Thyroid gland (tissue), 4 donors: Measurements from ENCODE around the gene NFYA. TPM values are rescaled to one million over a fixed set of nuclear protein-coding genes. Genes with fewer than 3 reads are reported as not detected.

Experiments used
- DNase-seq, 2 donors: peaks; one replicate each; pipeline ENCODE4 v3.0.0-alpha.2; 2019
- H3K27ac ChIP-seq, 3 donors: fragments of 200-600 bp; sonication (generic); 1 replicate in 2 of 3; 2 replicates in 1 of 3; pipeline ENCODE4 v1.5.1; 2016 to 2019; ENCODE audit warnings: mild to moderate bottlenecking in 1 of 3, moderate library complexity in 1 of 3
- H3K27me3 ChIP-seq: fragments of 200-600 bp; sonication (generic); one replicate; pipeline ENCODE4 v1.5.1; 2019
- H3K36me3 ChIP-seq, 2 donors: fragments of 200-600 bp; sonication (generic); one replicate each; pipeline ENCODE4 v1.5.1; 2016 to 2019
- H3K4me1 ChIP-seq, 2 donors: fragments of 200-600 bp; sonication (generic); one replicate each; pipeline ENCODE4 v1.5.1; 2017 to 2019
- H3K4me3 ChIP-seq, 3 donors: fragments of 200-600 bp; sonication (generic); replicated peaks in 1 of 3; 1 replicate in 2 of 3; 2 replicates in 1 of 3; pipeline ENCODE4 v1.5.1; 2016; ENCODE audit warnings: mild to moderate bottlenecking in 1 of 3
- H3K9me3 ChIP-seq: fragments of 200-600 bp; sonication (generic); one replicate; pipeline ENCODE4 v1.5.1; 2017
- CTCF ChIP-seq, 6 experiments: fragments of 200-600 bp in 3 of 6; fragments of 450-650 bp in 3 of 6; sonication (generic) in 3 of 6; IDR thresholded peaks; one replicate each; pipeline ENCODE4 v1.5.1; 2016 to 2019; ENCODE audit warnings: antibody characterized with exemption in 6 of 6, mild to moderate bottlenecking in 2 of 6, inconsistent platforms in 1 of 6, moderate library complexity in 1 of 6
- POLR2A ChIP-seq, 2 donors: fragments of 450-650 bp; IDR thresholded peaks; one replicate each; pipeline ENCODE4 v1.6.1; 2017; ENCODE audit warnings: antibody characterized with exemption in 2 of 2, mild to moderate bottlenecking in 2 of 2, moderate library complexity in 1 of 2
- WGBS, 2 donors: methylation state at CpG; one replicate each; pipeline ENCODE4 v1.1.5; 2017; 5-methylcytosine and 5-hydroxymethylcytosine counted together
- intact Hi-C: fragments of 100-400 bp; cut with DNase I; formaldehyde crosslinking; loops from one replicate; pipeline ENCODE4 v1.15.1; 2023
- total RNA-seq, 4 donors: library from RNA; depleted of rRNA; stranded (reverse); fragments of >200 nt; gene quantifications; one replicate each; pipeline ENCODE4 v1.2.3, GENCODE V29; 2016

NFYA gene
- total RNA-seq, 4 donors from 2014 or later: 31.8 to 40.3 (median 36.0) TPM

- Histone ChIP-seq H3K4me1 (peaks cover 16 to 18% of the 10 kb centered on the region in 2 donors), H3K4me3 (no peak overlapping the region)
Measured at GRCh38 chr6:41058783-41059181, 14.0 kb upstream of the NFYA start.

GRCh38 chr6:41059556-41059955 is 13.2 kb upstream of the NFYA start:
- 78 to 100% methylated on average over 1 of the region's 1 CpG for WGBS, 2 donors
- H3K27ac ChIP-seq: peak overlapping the region in 1 of 3 donors; percentile 53

More at GRCh38 chr6:41058783-41059181, 14.0 kb upstream of the NFYA start:
- Histone ChIP-seq H3K27ac (no peak overlapping the region), H3K36me3 (no peaks in the 10 kb centered on the region), H3K9me3 (no peaks in the 10 kb centered on the region), H3K27me3 (no peaks in the 10 kb centered on the region)
- no peak for DNase-seq
- TF ChIP-seq POLR2A (IDR thresholded peaks at IDR 0.05) (no peak), CTCF (IDR thresholded peaks at IDR 0.05) (no peak)
- 75 to 84% methylated on average over 2 of the region's 2 CpGs for WGBS, 2 donors
- intact Hi-C loops: no loop called here

DNA sequence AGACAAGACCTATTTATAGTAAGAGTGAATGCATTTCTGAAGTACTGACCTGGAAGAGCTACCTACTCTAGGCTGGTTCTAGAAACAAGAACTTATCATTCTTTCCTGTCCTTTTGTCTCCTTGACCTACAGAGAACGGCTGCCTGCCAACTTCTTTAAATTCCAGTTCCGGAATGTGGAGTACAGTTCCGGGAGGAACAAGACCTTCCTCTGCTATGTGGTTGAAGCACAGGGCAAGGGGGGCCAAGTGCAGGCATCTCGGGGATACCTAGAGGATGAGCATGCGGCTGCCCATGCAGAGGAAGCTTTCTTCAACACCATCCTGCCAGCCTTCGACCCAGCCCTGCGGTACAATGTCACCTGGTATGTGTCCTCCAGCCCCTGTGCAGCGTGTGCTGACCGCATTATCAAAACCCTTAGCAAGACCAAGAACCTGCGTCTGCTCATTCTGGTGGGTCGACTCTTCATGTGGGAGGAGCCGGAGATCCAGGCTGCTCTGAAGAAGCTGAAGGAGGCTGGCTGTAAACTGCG is 11.5 kb upstream of the NFYA start:
- no peaks in the 10 kb centered on the region for H3K9me3 ChIP-seq
- peaks cover 16 to 25% of the 10 kb centered on the region in 2 donors for H3K4me1 ChIP-seq
- no peaks in the 10 kb centered on the region for H3K27me3 ChIP-seq
- H3K4me3 ChIP-seq: no peak overlapping the region
- H3K27ac ChIP-seq: peak overlapping the region; percentile 44 to 59 (median 58)
- TF ChIP-seq POLR2A (IDR thresholded peaks at IDR 0.05): no peak
- no peak for TF ChIP-seq CTCF (IDR thresholded peaks at IDR 0.05)
- peak in 1 of 2 donors; percentile 28 for DNase-seq
- intact Hi-C loops: loop anchor here (10.0 kb wide), 1 partner anchor 56 kb away; no protein-coding TSS in a partner anchor
- H3K36me3 ChIP-seq: no peaks in the 10 kb centered on the region
- 77 to 78% methylated on average over 13 of the region's 13 CpGs for WGBS, 2 donors

More at GRCh38 chr6:41059556-41059955, 13.2 kb upstream of the NFYA start:
- DNase-seq: no peak
- H3K4me1 ChIP-seq: peaks cover 16 to 25% of the 10 kb centered on the region in 2 donors
- no peaks in the 10 kb centered on the region for H3K27me3 ChIP-seq
- intact Hi-C loops: no loop called here
- H3K9me3 ChIP-seq: no peaks in the 10 kb centered on the region
- H3K36me3 ChIP-seq: no peaks in the 10 kb centered on the region
- TF ChIP-seq POLR2A (IDR thresholded peaks at IDR 0.05): no peak
- TF ChIP-seq CTCF (IDR thresholded peaks at IDR 0.05): no peak
- H3K4me3 ChIP-seq: no peak overlapping the region

DNA sequence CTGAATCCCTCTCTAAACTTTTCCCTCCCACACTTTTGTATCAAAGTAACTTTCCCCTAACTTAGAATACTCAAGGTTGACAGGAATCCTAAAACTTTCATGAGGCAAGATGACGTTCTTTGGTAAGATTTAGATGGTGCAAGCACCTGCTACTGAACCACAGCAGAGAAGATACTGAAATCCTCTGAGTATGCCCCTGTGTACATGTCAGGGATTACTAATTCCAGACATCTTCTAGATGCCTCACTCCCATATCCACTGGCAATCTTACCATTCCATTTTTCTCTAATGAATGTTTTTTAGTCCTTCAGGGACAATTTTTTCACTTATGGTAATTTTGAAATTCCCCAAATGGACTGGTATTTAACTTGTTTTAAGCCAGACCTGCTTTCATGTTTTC is 10.7 kb upstream of the NFYA start:
- Histone ChIP-seq H3K4me1 (peaks cover 16 to 25% of the 10 kb centered on the region in 2 donors), H3K27ac (no peak overlapping the region), H3K27me3 (no peaks in the 10 kb centered on the region), H3K36me3 (no peaks in the 10 kb centered on the region), H3K4me3 (no peak overlapping the region), H3K9me3 (no peaks in the 10 kb centered on the region)
- no peak for DNase-seq
- TF ChIP-seq POLR2A (IDR thresholded peaks at IDR 0.05) (no peak), CTCF (IDR thresholded peaks at IDR 0.05) (no peak)
- 91 to 93% methylated on average over 1 of the region's 1 CpG for WGBS, 2 donors
- intact Hi-C loops: loop anchor here (10.0 kb wide), 1 partner anchor 57 kb away; no protein-coding TSS in a partner anchor

DNA sequence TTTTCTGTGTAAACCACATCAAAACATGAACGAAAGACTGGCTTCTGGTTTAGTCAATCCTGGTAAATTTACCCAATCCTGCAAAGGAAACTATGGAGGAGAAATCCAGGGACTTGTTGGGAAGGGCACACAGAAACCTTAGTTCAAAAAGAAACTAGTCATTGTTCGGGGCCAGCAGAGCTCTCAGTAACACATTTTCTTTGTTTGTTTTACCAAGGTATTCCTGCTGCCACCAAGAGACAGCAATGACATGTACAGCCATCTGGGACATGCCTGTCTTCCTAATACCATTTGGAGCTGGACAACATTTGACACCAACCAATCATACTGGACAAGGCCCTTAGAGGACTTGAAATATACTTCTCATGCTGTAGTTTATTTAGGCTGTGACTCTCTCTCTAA is 8.9 kb upstream of the NFYA start:
- Histone ChIP-seq H3K36me3 (no peaks in the 10 kb centered on the region), H3K27ac (peak overlapping the region; percentile 5 to 32 (median 20)), H3K4me1 (peaks cover 16 to 25% of the 10 kb centered on the region in 2 donors), H3K27me3 (no peaks in the 10 kb centered on the region), H3K4me3 (no peak overlapping the region), H3K9me3 (no peaks in the 10 kb centered on the region)
- WGBS, 2 donors: 61 to 68% methylated on average over 2 of the region's 2 CpGs
- DNase-seq: peak in 1 of 2 donors; percentile 16
- intact Hi-C loops: loop anchor here (10.0 kb wide), 1 partner anchor 59 kb away; no protein-coding TSS in a partner anchor
- no peak for TF ChIP-seq CTCF (IDR thresholded peaks at IDR 0.05)
- TF ChIP-seq POLR2A (IDR thresholded peaks at IDR 0.05): no peak
